Measurements from ENCODE around the gene LTBP4. TPM values are rescaled to one million over a fixed set of nuclear protein-coding genes. Genes with fewer than 3 reads are reported as not detected.

LTBP4 gene, protein sequence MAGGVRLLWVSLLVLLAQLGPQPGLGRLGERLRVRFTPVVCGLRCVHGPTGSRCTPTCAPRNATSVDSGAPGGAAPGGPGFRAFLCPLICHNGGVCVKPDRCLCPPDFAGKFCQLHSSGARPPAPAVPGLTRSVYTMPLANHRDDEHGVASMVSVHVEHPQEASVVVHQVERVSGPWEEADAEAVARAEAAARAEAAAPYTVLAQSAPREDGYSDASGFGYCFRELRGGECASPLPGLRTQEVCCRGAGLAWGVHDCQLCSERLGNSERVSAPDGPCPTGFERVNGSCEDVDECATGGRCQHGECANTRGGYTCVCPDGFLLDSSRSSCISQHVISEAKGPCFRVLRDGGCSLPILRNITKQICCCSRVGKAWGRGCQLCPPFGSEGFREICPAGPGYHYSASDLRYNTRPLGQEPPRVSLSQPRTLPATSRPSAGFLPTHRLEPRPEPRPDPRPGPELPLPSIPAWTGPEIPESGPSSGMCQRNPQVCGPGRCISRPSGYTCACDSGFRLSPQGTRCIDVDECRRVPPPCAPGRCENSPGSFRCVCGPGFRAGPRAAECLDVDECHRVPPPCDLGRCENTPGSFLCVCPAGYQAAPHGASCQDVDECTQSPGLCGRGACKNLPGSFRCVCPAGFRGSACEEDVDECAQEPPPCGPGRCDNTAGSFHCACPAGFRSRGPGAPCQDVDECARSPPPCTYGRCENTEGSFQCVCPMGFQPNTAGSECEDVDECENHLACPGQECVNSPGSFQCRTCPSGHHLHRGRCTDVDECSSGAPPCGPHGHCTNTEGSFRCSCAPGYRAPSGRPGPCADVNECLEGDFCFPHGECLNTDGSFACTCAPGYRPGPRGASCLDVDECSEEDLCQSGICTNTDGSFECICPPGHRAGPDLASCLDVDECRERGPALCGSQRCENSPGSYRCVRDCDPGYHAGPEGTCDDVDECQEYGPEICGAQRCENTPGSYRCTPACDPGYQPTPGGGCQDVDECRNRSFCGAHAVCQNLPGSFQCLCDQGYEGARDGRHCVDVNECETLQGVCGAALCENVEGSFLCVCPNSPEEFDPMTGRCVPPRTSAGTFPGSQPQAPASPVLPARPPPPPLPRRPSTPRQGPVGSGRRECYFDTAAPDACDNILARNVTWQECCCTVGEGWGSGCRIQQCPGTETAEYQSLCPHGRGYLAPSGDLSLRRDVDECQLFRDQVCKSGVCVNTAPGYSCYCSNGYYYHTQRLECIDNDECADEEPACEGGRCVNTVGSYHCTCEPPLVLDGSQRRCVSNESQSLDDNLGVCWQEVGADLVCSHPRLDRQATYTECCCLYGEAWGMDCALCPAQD (N-terminal part only)
- total RNA-seq (100 to 1,000 TPM in 6 of 9 donors, 10 to 100 TPM in 3; 17.7 to 205 (median 118) TPM), polyA plus RNA-seq (100 to 1,000 TPM in 2 of 3 donors, 10 to 100 TPM in 1; 15.3 to 272 (median 142) TPM)
- long read RNA-seq, donor 1, partial matches to known transcripts: 0 of 1 reads
- long read RNA-seq, donor 1, other reads (novel, unspliced or antisense): 0 of 1 reads
- long read RNA-seq, donor 2, partial matches to known transcripts: 0 of 1 reads
- long read RNA-seq, donor 2, other reads (novel, unspliced or antisense): 0 of 1 reads
- long read RNA-seq, donor 3: 0 reads
- long read RNA-seq, donor 4, partial matches to known transcripts: 4 of 9 reads
- long read RNA-seq, donor 4, other reads (novel, unspliced or antisense): 3 of 9 reads
- long read RNA-seq, donor 5, full-length matches to known transcripts: 39 of 157 reads
- long read RNA-seq, donor 5, partial matches to known transcripts: 50 of 157 reads
- long read RNA-seq, donor 5, other reads (novel, unspliced or antisense): 68 of 157 reads
- long read RNA-seq, donor 6, partial matches to known transcripts: 7 of 15 reads
- long read RNA-seq, donor 6, other reads (novel, unspliced or antisense): 7 of 15 reads
- long read RNA-seq, donor 7, partial matches to known transcripts: 0 of 1 reads
- long read RNA-seq, donor 7, other reads (novel, unspliced or antisense): 0 of 1 reads
- long read RNA-seq, donor 8, full-length matches to known transcripts: 3 of 3 reads
- long read RNA-seq, donor 8, partial matches to known transcripts: 0 of 3 reads
- long read RNA-seq, donor 8, other reads (novel, unspliced or antisense): 0 of 3 reads
- long read RNA-seq, donor 9, partial matches to known transcripts: 0 of 1 reads
- long read RNA-seq, donor 9, other reads (novel, unspliced or antisense): 0 of 1 reads
- long read RNA-seq, donor 10, full-length matches to known transcripts: 1 of 1 reads
- long read RNA-seq, donor 10, partial matches to known transcripts: 0 of 1 reads
- long read RNA-seq, donor 10, other reads (novel, unspliced or antisense): 0 of 1 reads

DNA sequence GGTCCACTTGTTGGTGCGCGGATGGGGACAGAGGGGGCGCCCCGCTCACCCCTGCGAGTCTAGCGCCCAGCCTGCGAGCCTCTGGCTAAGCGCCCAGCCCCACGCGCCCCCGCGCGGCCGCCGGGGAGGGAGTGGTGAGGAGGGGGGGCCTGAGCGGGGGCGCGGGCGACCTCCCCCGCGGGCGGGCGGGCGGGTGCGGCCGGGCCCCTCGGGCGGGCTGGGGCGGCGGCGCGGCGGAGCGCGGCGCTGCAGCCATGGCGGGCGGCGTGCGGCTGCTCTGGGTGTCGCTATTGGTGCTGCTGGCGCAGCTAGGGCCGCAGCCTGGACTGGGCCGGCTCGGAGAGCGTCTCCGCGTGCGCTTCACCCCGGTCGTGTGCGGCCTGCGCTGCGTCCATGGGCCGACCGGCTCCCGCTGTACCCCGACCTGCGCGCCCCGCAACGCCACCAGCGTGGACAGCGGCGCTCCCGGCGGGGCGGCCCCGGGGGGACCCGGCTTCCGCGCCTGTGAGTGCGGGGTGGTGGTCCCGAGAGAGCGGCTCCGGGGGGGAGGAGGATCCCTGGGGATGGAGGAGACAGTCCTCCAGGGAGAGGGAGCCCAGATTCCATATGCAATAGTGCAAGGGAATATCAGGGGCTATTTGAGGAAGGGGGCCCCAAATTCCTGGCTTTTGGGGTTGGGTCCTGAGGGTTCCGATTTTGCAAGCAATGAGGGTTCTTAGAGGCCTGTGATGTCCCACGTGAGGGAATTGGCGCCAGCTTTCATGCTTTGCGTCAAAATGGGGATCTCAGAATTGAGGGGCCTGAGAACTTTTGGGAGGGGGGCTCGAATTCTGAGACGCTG lies at the start of gene LTBP4:
LTBP4 (plus strand) TSS at position 236 of the 841 bp plus-strand sequence; CDS start at position 255, 19 bp downstream.
- Histone ChIP-seq H3K4me1 (replicated peaks in 1 of 2) (peaks cover 40 to 70% of the 10 kb centered on the region in 2 donors), H3K9me3 (replicated peaks in 1 of 3) (no peaks in the 10 kb centered on the region), H3K27me3 (peaks cover 15% of the 10 kb centered on the region), H3K4me3 (peak within 1 kb of the TSS in 1 of 4 donors; percentile 50), H3K36me3 (replicated peaks in 1 of 2) (no peaks in the 10 kb centered on the region), H3K27ac (peak within 1 kb of the TSS in 3 of 5 donors; percentile 3 to 86 (median 70))
- intact Hi-C loops (cut with DNase I): loop anchor here in 1 of 2 donors (5.0 kb wide), 1 partner anchor 59 kb away; no protein-coding TSS in a partner anchor
- TF ChIP-seq, protein P1, sequence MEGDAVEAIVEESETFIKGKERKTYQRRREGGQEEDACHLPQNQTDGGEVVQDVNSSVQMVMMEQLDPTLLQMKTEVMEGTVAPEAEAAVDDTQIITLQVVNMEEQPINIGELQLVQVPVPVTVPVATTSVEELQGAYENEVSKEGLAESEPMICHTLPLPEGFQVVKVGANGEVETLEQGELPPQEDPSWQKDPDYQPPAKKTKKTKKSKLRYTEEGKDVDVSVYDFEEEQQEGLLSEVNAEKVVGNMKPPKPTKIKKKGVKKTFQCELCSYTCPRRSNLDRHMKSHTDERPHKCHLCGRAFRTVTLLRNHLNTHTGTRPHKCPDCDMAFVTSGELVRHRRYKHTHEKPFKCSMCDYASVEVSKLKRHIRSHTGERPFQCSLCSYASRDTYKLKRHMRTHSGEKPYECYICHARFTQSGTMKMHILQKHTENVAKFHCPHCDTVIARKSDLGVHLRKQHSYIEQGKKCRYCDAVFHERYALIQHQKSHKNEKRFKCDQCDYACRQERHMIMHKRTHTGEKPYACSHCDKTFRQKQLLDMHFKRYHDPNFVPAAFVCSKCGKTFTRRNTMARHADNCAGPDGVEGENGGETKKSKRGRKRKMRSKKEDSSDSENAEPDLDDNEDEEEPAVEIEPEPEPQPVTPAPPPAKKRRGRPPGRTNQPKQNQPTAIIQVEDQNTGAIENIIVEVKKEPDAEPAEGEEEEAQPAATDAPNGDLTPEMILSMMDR (IDR thresholded peaks at IDR 0.05): no peak
- no peak for TF ChIP-seq POLR2A (IDR thresholded peaks at IDR 0.05)
- WGBS, 4 donors: 1 to 3% (median 2%) methylated on average over 6 to 82 of the region's 82 CpGs
- DNase-seq: peak in 3 of 7 donors; percentile 38 to 60 (median 41)

DNA sequence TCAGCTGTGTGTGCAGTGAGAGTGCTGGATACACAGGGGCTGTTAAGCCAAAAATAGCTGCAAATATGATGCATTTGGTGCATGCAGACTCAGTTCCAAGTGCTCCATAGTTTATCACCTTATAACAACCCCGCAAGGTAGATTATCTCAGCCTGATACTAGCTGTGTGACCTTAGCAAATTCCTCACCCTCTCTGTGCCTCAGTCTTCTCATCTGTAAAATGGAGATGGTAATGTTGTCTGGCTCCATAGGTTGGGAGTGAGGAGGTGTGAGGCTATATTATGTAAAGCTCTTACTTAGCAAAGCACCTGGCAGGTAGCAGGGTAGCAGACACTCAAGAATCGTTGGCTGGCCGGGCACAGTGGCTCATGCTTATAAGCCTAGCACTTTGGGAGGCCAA lies 48.3 kb upstream of the LTBP4 start:
- intact Hi-C loops (cut with DNase I): no loop called here
- Histone ChIP-seq H3K4me1 (replicated peaks in 1 of 2) (peaks cover 0 to 3% of the 10 kb centered on the region in 2 donors), H3K4me3 (no peak overlapping the region), H3K27ac (no peak overlapping the region), H3K27me3 (peaks cover 5% of the 10 kb centered on the region), H3K9me3 (replicated peaks in 1 of 3) (no peaks in the 10 kb centered on the region), H3K36me3 (replicated peaks in 1 of 2) (no peaks in the 10 kb centered on the region)
- WGBS, 4 donors: 84 to 97% (median 90%) methylated on average over 3 of the region's 3 CpGs
- DNase-seq: no peak
- TF ChIP-seq, protein P1 (IDR thresholded peaks at IDR 0.05): no peak
- no peak for TF ChIP-seq POLR2A (IDR thresholded peaks at IDR 0.05)
